HCT116 (cell line): ENCODE results near the gene MUTYH. TPM values are rescaled to one million over a fixed set of nuclear protein-coding genes. Genes with fewer than 3 reads are reported as not detected.

Experiments used
- ATAC-seq: fragments of 200-7000 bp; cut with Tn5 transposase; 2 replicates; pipeline ENCODE4 v1.9.1; 2020; ENCODE audit warnings: mild to moderate bottlenecking, moderate library complexity
- BruUV-seq: library from RNA; stranded (reverse); fragments of 400-500 nt; replicated peaks from 2 replicates; lab custom pipeline; 2021; lab: Mats Ljungman, UMichigan
- CTCF ChIA-PET: fragments of 300-600 bp; sonication (Branson Sonifier 250); formaldehyde crosslinking; loops from one replicate; lab custom pipeline; 2021; ENCODE audit warnings: antibody characterized with exemption; lab: Charles Lee
- POLR2A ChIA-PET: fragments of 300-600, 350-600 bp; sonication (Branson Sonifier 250); formaldehyde crosslinking; loops from one replicate; lab custom pipeline; 2021; ENCODE audit warnings: antibody characterized with exemption; lab: Charles Lee
- RAD21 ChIA-PET, 2 experiments: fragments of 300-600 bp; sonication (Branson Sonifier 250); formaldehyde crosslinking; loops; one replicate each; lab custom pipeline; 2023; ENCODE audit warnings: low total read pairs in 2 of 2; ENCODE audit not compliant: uncharacterized antibody in 2 of 2, unreplicated experiment in 2 of 2, low non-redundant PET in 1 of 2; lab: Charles Lee
- DNase-seq: peaks from one replicate; pipeline ENCODE4 v3.0.0-alpha.2; 2010; ENCODE audit warnings: low read depth, low spot score
- H2AFZ ChIP-seq: fragments of 200-600 bp; shearing (Covaris generic), sonication (generic); 2 replicates; pipeline ENCODE4 v1.6.1; 2017; ENCODE audit warnings: low read depth, mixed run types, mixed read lengths, antibody characterized with exemption, low read length; ENCODE audit not compliant: poor library complexity, severe bottlenecking
- H3K27ac ChIP-seq: 2 replicates; pipeline ENCODE4 v1.5.1; 2012; ENCODE audit warnings: low read depth, low read length
- H3K27me3 ChIP-seq: fragments of 200-600 bp; sonication (generic); 2 replicates; pipeline ENCODE4 v1.6.1; 2016; ENCODE audit warnings: mixed run types, low read length, mixed read lengths; ENCODE audit not compliant: insufficient read depth
- H3K36me3 ChIP-seq, 2 experiments: fragments of 200-500 bp in 1 of 2; fragments of 200-600 bp in 1 of 2; sonication (Bioruptor generic) in 1 of 2; sonication (generic) in 1 of 2; 2 replicates each; pipeline versions ENCODE4 v1.5.1 to v1.6.1; 2014 to 2016; ENCODE audit warnings: low read length in 2 of 2, inconsistent platforms in 1 of 2, mixed read lengths in 1 of 2, mixed run types in 1 of 2; ENCODE audit not compliant: insufficient read depth in 2 of 2, control insufficient read depth in 1 of 2
- H3K4me1 ChIP-seq, 2 experiments: fragments of 200-600 bp in 1 of 2; sonication (generic) in 1 of 2; 2 replicates each; pipeline versions ENCODE4 v1.5.1 to v1.6.1; 2012 to 2017; ENCODE audit warnings: low read length in 2 of 2, inconsistent platforms in 1 of 2, mild to moderate bottlenecking in 1 of 2, mixed read lengths in 1 of 2, mixed run types in 1 of 2, moderate library complexity in 1 of 2; ENCODE audit not compliant: insufficient read depth in 2 of 2, control insufficient read depth in 1 of 2
- H3K4me2 ChIP-seq: fragments of 200-600 bp; sonication (generic); 2 replicates; pipeline ENCODE4 v1.6.1; 2017; ENCODE audit warnings: mixed run types, low read length, mixed read lengths
- H3K4me3 ChIP-seq, 2 experiments: fragments of 200-600 bp in 1 of 2; sonication (generic) in 1 of 2; replicated peaks in 1 of 2; 2 replicates each; pipeline ENCODE4 v1.5.1; 2011 to 2016; ENCODE audit warnings: low read length in 2 of 2, control low read depth in 1 of 2, low read depth in 1 of 2, mild to moderate bottlenecking in 1 of 2, mixed read lengths in 1 of 2, mixed run types in 1 of 2
- H3K79me2 ChIP-seq: fragments of 200-600 bp; sonication (generic); 2 replicates; pipeline ENCODE4 v1.6.1; 2017; ENCODE audit warnings: mild to moderate bottlenecking, mixed run types, low read length, moderate library complexity, mixed read lengths; ENCODE audit not compliant: insufficient read depth
- H3K9ac ChIP-seq: fragments of 200-600 bp; sonication (generic); 2 replicates; pipeline ENCODE4 v1.6.1; 2016; ENCODE audit warnings: low read length, mixed read lengths
- H3K9me2 ChIP-seq: fragments of 200-600 bp; sonication (generic), shearing (Covaris generic); 2 replicates; pipeline ENCODE4 v1.6.1; 2017; ENCODE audit warnings: mixed run types, mild to moderate bottlenecking, moderate library complexity; ENCODE audit not compliant: insufficient read depth
- H3K9me3 ChIP-seq, 2 experiments: fragments of 200-500 bp in 1 of 2; fragments of 200-600 bp in 1 of 2; sonication (Bioruptor generic) in 1 of 2; sonication (generic) in 1 of 2; 2 replicates each; pipeline ENCODE4 v1.6.1; 2014 to 2017; ENCODE audit warnings: low read length in 2 of 2, mixed read lengths in 2 of 2, inconsistent platforms in 1 of 2, low read depth in 1 of 2, mild to moderate bottlenecking in 1 of 2, mixed run types in 1 of 2, moderate library complexity in 1 of 2; ENCODE audit not compliant: control insufficient read depth in 1 of 2, insufficient read depth in 1 of 2
- H4K20me1 ChIP-seq: fragments of 200-600 bp; sonication (generic), shearing (Covaris generic); 2 replicates; pipeline ENCODE4 v1.6.1; 2017; ENCODE audit warnings: mixed run types, mild to moderate bottlenecking, moderate library complexity; ENCODE audit not compliant: insufficient read depth
- FOSL1 ChIP-seq: IDR thresholded peaks from 2 replicates; pipeline ENCODE4 v1.6.1; 2012; ENCODE audit warnings: low read depth
- POLR2A ChIP-seq: IDR thresholded peaks from 2 replicates; pipeline ENCODE4 v1.7.0; 2011; ENCODE audit warnings: borderline replicate concordance; ENCODE audit not compliant: insufficient read depth, insufficient read length; ENCODE audit errors: extremely low read depth
- SP1 ChIP-seq: IDR thresholded peaks from 2 replicates; pipeline ENCODE4 v1.6.1; 2012; ENCODE audit warnings: low read depth
- TCF7L2 ChIP-seq: IDR thresholded peaks from 2 replicates; pipeline ENCODE4 v1.7.0; 2011; ENCODE audit warnings: borderline replicate concordance, inconsistent platforms; ENCODE audit not compliant: insufficient read depth, insufficient read length; ENCODE audit errors: extremely low read depth
- ZFX ChIP-seq: fragments of 450-650 bp; IDR thresholded peaks from 2 replicates; pipeline ENCODE4 v1.6.1; 2017
- intact Hi-C: fragments of 100-400 bp; cut with micrococcal nuclease; formaldehyde crosslinking; loops from 2 replicates; pipeline ENCODE4 v1.10.0; 2022
- total RNA-seq: library from RNA; stranded (reverse); gene quantifications from one replicate; pipeline ENCODE4 v1.2.1, GENCODE V29; 2021; ENCODE audit not compliant: unreplicated experiment
- TF ChIP-seq, protein P1 (sequence below): IDR thresholded peaks from 2 replicates; pipeline ENCODE4 v1.6.1; 2012
- TF ChIP-seq, protein P2 (sequence below), 3 experiments: fragments of 200-600 bp in 1 of 3; sonication (generic) in 1 of 3; IDR thresholded peaks in 2 of 3; conservative IDR thresholded peaks in 1 of 3; 2 replicates each; pipeline ENCODE4 v1.5.1; 2012 to 2017; ENCODE audit warnings: low read depth in 2 of 3, low read length in 2 of 3, antibody characterized with exemption in 1 of 3, borderline replicate concordance in 1 of 3, control low read depth in 1 of 3, mild to moderate bottlenecking in 1 of 3, mixed read lengths in 1 of 3, mixed run types in 1 of 3, moderate library complexity in 1 of 3; ENCODE audit not compliant: insufficient read depth in 1 of 3

The MUTYH gene
- total RNA-seq, 1 experiment from 2014 or later: 44.8 TPM

DNA sequence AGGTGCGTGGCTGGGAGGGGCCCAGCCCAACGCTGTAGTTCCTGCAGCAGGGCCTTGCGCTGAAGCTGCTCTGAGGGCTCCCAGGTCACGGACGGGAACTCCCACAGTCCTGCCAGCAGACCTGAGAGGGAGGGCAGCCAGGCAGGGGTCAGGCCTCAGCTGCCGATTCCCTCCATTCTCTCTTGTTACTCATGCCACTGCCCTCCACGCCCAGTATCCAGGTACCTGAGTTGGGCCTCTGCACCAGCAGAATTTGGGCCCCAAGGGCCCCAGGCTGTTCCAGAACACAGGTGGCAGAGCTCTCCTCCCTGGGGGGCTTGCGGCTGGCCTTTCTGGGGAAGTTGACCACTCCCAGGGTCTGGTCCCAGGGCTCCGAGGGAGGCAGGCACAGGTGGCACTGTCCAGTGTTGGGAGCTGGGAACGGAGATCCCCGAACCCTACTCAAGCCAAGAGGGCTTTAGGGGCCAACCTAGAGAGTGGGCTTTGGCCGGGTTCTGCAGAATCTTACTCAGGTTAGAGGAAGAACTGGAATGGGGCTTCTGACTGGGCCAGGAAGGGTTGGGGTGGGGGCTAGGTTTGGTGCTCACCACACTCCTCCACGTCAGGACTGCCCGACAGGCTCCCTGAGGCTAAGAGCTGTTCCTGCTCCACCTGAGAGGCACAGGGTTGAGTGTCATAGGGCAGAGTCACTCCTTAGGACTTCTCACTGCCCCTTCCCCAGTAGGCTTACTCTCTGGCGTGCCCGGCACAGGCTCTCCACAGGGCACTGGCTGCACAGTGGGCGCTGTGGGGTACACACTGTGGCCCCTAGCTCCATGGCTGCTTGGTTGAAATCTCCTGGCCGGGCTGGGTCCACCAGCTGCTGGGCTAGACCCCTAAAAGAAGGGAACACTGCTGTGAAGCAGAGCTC is 8.5 kb downstream of the MUTYH start:
- Histone ChIP-seq H3K36me3 (peaks cover 0 to 5% of the 10 kb centered on the region in 2 experiments; a peak in 1 of 4 replicates), H3K9me2 (no peaks in the 10 kb centered on the region), H4K20me1 (no peaks in the 10 kb centered on the region), H3K79me2 (no peaks in the 10 kb centered on the region), H3K27ac (no peak overlapping the region), H3K4me1 (peaks cover 10 to 29% of the 10 kb centered on the region in 2 experiments), H3K4me2 (no peak overlapping the region), H3K9me3 (no peaks in the 10 kb centered on the region), H2AFZ (no peak overlapping the region), H3K27me3 (no peaks in the 10 kb centered on the region), H3K9ac (no peak overlapping the region), H3K4me3 (no peak overlapping the region)
- no TSS peak for BruUV-seq
- no peak for ATAC-seq
- RAD21 ChIA-PET: no interaction called here
- intact Hi-C loops: no loop called here
- no peak for DNase-seq
- POLR2A ChIA-PET: interaction anchor here (0.6 kb wide), 1 partner anchor 28 kb away, joined by 3 read pairs; no protein-coding TSS in a partner anchor
- TF ChIP-seq SP1 (no peak), POLR2A (no peak), ZFX (no peak), FOSL1 (no peak), TCF7L2 (no peak)
- TF ChIP-seq, protein P1, sequence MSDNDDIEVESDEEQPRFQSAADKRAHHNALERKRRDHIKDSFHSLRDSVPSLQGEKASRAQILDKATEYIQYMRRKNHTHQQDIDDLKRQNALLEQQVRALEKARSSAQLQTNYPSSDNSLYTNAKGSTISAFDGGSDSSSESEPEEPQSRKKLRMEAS: no peak
- TF ChIP-seq, protein P2, sequence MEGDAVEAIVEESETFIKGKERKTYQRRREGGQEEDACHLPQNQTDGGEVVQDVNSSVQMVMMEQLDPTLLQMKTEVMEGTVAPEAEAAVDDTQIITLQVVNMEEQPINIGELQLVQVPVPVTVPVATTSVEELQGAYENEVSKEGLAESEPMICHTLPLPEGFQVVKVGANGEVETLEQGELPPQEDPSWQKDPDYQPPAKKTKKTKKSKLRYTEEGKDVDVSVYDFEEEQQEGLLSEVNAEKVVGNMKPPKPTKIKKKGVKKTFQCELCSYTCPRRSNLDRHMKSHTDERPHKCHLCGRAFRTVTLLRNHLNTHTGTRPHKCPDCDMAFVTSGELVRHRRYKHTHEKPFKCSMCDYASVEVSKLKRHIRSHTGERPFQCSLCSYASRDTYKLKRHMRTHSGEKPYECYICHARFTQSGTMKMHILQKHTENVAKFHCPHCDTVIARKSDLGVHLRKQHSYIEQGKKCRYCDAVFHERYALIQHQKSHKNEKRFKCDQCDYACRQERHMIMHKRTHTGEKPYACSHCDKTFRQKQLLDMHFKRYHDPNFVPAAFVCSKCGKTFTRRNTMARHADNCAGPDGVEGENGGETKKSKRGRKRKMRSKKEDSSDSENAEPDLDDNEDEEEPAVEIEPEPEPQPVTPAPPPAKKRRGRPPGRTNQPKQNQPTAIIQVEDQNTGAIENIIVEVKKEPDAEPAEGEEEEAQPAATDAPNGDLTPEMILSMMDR (IDR thresholded peaks at IDR 0.05 in 2 of 3, conservative IDR thresholded peaks at IDR 0.05 in 1 of 3; ENCODE audit: borderline replicate concordance in 1 of 3, insufficient read depth in 1 of 3, low read depth in 2 of 3, low read length in 2 of 3): no peak
- CTCF ChIA-PET: no interaction called here
